Measurements from ENCODE around the gene BTBD16.

BTBD16 gene

DNA sequence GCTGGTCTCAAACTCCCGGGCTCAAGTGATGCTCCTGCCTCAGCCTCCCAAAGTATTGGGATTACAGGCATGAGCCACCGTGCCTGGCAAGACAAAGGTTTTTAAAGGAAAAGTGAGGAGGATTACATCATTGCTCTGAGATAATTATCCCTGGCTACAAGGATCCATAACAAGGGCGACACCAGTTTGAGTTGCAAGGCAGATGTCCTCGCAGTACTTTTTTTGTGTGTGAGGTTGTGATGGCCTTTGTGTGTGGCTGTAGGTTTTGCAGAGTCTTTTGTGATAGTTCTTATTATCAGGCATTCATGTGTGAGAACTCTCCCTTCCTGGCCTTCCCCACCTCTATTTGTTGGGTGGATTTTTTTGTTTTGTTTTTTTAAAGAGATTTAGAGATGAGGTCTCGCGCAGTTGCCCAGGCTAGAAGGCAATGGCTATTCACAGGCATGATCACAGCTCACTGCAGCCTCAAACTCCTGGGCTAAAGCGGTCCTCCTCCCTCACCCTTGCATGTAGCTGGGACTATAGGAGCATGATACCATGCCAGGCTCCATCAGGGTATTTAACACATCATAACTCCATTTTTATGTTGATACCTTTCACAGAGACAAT is 10.0 kb downstream of the BTBD16 start:
- TF ChIP-seq, protein P1, sequence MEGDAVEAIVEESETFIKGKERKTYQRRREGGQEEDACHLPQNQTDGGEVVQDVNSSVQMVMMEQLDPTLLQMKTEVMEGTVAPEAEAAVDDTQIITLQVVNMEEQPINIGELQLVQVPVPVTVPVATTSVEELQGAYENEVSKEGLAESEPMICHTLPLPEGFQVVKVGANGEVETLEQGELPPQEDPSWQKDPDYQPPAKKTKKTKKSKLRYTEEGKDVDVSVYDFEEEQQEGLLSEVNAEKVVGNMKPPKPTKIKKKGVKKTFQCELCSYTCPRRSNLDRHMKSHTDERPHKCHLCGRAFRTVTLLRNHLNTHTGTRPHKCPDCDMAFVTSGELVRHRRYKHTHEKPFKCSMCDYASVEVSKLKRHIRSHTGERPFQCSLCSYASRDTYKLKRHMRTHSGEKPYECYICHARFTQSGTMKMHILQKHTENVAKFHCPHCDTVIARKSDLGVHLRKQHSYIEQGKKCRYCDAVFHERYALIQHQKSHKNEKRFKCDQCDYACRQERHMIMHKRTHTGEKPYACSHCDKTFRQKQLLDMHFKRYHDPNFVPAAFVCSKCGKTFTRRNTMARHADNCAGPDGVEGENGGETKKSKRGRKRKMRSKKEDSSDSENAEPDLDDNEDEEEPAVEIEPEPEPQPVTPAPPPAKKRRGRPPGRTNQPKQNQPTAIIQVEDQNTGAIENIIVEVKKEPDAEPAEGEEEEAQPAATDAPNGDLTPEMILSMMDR (IDR thresholded peaks at IDR 0.05; ENCODE audit: low read length, missing control alignments): no peak
- no peak for DNase-seq (ENCODE audit: low read depth)
- H3K4me3 ChIP-seq (replicated peaks; ENCODE audit: low read depth, low read length): no peak overlapping the region

DNA sequence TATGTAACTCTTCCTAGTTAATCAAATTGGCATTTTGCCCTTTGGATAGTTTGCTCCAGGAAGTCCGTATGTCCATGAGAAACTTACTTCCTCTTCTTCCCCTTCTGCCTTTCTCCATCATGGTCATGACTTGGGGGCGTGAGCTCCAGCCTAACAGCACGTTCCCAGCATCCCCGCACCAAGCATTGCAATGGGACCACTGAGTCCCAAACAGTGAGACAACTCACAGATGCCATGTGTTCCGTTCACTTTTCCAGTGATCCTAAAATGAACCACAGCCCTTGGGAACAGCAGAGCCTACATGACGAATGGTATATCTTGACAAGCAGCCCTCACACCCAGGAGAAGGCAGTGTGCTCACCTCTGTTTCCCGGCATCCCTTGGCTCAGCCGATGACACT is 10.7 kb downstream of the BTBD16 start:
- TF ChIP-seq, protein P1 (IDR thresholded peaks at IDR 0.05; ENCODE audit: low read length, missing control alignments): no peak
- DNase-seq (ENCODE audit: low read depth): no peak
- H3K4me3 ChIP-seq (replicated peaks; ENCODE audit: low read depth, low read length): no peak overlapping the region

DNA sequence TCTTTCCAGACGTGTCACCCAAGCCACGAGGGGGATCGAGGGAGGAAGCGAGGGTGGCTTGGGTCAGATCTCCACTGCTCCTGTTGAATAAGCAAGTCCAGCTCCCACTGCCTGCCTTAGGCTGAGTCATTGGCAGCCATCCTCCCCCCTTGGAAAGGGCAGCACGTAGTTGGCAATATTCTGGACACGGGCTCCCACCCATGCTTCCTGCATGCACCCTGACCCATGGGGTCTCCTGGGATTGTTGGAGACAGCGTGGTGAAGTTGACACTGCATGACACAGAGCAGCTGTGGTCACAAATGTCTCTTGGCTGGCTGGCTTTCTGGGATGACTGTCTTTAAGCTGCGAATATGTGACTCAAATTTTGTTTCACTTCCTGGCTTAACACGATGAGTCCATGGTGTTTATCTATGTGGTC is 11.2 kb downstream of the BTBD16 start:
- no peak overlapping the region for H3K4me3 ChIP-seq (replicated peaks; ENCODE audit: low read depth, low read length)
- DNase-seq (ENCODE audit: low read depth): peak; percentile 26

DNA sequence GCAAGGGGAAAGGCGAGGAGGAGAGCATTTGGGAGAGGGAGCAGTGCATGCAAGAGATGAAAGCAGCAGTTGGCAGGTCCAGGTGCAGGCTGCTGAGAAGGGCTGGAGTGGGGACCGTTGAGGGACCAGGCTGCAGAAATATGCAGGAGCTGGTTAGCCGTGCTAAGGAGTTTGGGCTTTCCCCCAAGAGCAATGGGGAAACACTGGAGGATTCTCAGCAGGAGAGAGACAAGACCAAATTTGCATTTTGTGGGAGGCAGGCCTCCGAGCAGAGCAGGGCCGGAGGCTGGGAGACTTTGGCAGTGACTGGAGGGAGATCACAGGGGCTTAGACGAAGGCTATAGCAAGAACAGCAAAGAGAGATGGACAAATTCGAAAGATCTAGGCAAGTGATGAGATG is 11.8 kb downstream of the BTBD16 start:
- TF ChIP-seq, protein P1 (IDR thresholded peaks at IDR 0.05; ENCODE audit: low read length, missing control alignments): no peak
- no peak overlapping the region for H3K4me3 ChIP-seq (replicated peaks; ENCODE audit: low read depth, low read length)
- no peak for DNase-seq (ENCODE audit: low read depth)

More for the DNA sequence above, 11.2 kb downstream of the BTBD16 start:
- TF ChIP-seq, protein P1 (IDR thresholded peaks at IDR 0.05; ENCODE audit: low read length, missing control alignments): no peak

DNA sequence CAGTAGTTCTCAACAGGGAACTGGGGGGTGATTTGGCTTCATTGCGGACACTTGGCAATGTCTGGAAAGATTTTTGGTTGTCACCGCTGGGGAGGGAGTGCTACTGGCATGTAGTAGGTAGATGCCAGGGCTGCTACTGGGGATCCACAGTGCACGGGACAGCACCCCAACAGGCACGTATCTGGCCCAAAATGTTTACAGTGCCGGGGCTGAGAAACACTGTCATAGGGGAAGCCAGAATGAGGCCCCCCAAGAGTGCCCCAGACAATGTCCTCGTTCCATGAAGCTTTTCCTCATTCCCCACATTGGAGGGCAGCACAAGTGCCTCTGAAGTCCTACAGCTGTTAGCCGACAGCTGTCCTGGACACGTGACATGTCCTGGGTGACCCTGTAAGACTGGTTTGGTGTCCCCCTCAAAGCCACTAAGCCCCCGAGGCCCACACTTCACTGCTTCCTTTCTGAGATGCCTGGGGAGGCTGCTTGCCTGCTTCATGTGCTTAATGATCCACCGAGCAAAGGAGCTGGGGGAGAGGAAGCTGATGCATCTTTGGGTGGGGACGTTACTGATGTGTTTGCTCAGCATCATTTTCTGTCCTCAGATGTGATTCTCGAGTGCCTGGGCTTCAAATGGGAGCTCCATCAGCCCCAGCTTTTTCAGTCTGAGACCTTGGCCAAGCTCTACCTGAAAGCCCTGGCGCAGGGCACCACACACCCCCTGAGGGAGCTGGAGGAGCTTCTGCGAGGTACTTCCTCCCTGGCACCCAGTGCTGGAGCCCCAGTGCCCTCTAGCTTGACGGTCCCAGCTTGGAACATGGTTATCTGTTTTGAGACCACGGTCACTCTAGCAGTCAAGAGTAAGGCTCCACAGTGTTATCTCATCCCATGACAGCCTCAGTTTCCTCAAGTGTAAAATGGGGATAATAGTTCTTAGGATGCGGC is 14.7 kb downstream of the BTBD16 start:
- TF ChIP-seq, protein P1 (IDR thresholded peaks at IDR 0.05; ENCODE audit: low read length, missing control alignments): no peak
- H3K4me3 ChIP-seq (replicated peaks; ENCODE audit: low read depth, low read length): no peak overlapping the region
- DNase-seq (ENCODE audit: low read depth): no peak

DNA sequence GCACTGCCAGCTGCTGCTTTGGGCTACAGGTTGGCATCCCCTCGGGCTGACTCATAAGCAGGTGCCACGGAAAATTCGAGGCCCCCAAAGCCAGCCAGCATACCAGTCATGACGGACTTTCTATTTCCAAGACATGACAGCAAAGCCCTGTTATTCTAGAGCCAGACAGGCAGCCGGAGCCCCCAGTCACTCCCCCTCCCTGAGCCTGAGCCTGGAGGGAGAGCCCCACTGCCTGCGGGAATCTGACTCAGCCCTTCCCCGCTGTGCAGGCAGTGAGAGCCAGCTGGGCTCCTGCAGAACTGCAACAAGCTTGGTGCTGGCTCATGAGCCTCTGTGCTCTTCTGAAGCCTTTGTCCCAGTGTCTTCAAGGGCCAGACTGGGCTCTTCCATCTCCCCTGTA is 15.8 kb downstream of the BTBD16 start:
- TF ChIP-seq, protein P1 (IDR thresholded peaks at IDR 0.05; ENCODE audit: low read length, missing control alignments): no peak
- H3K4me3 ChIP-seq (replicated peaks; ENCODE audit: low read depth, low read length): no peak overlapping the region
- DNase-seq (ENCODE audit: low read depth): peak; percentile 53

Measured in fibroblast of pulmonary artery (primary cell).